ENCODE results near the gene POC1B.
"Not testable (repeated sequence)": the region's sequence is repeated elsewhere in the genome, so short reads cannot be mapped to it uniquely, and the experiment has no call there.

The POC1B gene

DNA sequence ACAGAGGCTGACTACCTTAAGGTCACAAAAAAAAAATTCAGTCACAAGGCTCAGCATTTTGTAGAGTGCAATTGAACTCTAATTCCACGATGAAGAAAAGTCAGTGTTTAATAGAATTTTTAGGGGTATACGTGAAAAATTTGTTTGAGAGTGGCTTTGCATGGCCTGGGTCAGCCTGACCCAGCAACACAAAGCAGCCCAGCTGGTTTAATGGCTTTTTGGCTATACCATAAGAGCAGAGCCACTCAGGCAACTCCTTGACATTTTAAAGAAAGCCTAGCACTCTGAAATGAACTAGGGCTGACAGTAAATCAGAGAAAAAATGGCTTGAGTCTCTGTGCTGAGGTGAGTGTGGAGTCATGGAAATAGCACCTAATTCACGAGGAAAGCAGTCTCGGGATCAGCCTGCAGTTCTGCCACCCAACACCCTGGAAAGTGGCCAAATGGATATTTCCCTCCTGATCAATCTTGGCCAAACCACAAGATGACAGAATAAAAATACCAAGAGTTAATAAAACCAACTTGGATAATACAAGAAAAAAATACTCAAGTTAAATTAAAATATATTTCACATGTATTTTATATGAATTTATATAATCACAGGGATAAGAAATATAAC is 60.8 kb downstream of the POC1B start:
- no peak for DNase-seq (ENCODE audit: low spot score)

DNA sequence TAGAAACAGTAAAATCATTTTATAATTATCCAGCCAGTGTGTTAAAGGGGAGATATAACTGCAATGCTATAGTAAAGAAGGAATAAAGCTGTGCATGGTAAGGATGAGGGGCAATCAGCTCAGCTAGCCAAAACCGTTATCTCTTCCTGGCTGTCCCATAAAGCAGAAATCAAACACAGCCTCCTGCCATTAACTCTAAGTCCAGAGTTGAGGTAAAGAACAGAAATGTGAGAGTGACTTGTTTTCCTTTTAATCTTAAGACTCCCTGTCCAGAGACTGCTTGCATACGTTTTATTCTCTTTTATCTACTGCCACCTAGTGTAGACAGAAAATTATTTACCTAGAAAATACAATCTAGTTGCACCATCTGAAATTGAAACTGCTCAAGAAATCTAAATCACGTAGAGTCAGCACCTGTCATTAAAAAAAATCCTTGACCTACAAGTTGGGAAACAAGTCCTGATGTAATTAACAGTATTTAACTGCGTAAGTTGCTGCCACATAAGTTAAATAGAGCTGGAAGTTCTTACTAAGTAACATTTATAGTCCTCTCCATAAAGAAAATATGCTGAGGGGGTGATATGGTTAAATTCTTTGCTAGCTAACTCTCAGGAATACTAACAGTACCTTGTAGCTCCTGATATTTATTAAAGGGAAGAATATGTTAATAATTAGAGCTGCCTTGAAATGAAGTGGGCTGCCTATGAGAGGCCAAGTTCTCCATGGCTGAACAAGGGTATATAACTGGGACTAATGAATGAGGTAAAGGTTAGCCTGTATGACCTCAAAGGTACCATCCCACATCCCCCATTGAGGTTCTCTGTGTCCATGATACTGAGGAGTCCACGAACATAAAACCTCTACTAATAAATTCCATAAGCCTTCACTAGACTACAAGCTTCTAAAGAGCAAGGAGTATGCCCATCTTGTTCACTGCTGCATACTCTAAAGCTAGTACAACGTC is 63.9 kb downstream of the POC1B start:
- peak; percentile 66 for DNase-seq (ENCODE audit: low spot score)

DNA sequence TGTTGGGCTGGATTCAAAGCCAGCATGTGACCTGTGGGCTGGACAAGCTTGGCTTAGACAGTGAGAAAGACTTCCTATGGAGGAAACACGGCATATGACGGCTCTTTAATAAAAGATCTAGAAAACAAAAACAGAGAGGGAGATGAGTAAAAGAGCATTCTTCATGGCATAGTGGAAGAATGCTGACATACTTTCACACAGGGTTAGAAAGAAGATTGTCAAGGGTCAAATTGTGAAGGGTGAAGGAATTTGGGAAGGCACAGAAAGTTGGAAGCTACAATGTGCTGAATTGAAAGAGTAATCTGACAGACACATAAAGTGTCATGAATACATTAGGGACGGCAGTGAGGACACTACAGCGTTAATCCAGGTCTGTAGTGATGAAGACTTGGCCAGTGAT is 64.7 kb downstream of the POC1B start:
- no peak for DNase-seq (ENCODE audit: low spot score)

DNA sequence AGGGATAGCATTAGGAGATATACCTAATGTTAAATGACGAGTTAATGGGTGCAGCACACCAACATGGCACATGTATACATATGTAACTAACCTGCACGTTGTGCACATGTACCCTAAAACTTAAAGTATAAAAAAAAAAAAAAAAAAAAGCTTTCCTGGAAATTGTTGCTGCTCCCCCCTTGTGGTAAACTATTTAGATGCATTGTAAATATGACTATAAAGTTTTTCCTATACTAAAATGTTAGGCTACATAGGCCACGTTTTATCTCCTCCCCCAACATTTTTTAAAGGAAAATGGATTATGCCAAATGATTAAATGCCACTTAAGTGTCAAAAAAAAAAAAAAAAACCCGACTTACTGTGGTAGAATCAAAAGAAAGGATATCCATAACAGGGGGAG is 66.6 kb downstream of the POC1B start:
- DNase-seq (ENCODE audit: low spot score), result not testable (repeated sequence)

DNA sequence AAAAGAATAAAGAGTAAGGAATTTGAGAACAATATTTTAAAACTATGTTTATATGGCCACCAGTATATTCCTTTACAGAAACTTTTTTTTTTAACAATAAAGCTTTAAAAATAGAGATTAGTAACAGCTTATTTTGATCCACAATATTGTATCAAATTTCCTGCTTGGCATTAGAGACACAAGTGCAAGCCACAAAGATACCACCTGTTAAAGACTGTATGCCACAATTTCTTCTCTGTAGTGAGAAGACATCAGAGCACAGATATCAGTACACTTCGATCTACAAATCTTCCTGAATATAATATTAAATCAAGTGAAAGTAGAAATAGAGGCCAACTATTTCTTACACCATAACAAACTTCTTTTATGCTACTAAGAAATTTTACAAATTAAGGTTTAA is 69.3 kb downstream of the POC1B start:
- no peak for DNase-seq (ENCODE audit: low spot score)

DNA sequence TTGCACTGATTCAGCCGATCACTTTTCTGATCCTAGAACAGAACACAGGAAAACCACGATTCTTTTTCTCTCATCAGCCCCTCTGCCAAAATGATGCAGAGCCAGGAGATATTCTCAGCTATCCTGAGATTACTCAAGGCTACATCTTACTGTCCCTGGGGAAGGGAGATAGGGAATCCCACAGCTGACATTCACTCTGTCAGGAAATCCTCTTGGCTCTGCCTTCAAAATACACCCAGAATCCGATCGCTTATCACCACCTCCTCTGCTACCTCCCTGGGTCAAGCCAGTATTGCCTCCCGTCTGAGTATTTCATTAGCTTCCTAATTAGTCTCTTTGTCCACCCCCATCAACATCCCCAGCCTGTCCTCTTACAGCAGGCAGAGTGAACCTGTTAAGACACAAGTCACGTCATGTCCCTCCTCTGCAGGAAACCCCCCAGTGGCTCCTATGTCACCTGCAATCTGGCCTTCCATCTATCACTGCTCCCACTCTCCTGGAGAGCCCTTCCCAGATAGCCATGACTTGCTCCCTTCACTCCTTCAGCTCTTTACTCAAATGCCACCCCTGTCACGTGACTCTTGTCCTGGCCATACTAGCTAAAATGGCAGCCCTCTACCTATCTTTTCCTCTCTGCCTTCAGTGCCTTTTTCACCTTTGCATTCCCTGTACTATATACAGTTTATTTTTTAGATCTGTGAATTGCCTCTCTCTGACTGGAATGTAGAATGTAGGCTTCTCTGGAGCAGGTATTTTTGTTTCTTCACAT is 71.6 kb downstream of the POC1B start:
- DNase-seq (ENCODE audit: low spot score), result no peak

DNA sequence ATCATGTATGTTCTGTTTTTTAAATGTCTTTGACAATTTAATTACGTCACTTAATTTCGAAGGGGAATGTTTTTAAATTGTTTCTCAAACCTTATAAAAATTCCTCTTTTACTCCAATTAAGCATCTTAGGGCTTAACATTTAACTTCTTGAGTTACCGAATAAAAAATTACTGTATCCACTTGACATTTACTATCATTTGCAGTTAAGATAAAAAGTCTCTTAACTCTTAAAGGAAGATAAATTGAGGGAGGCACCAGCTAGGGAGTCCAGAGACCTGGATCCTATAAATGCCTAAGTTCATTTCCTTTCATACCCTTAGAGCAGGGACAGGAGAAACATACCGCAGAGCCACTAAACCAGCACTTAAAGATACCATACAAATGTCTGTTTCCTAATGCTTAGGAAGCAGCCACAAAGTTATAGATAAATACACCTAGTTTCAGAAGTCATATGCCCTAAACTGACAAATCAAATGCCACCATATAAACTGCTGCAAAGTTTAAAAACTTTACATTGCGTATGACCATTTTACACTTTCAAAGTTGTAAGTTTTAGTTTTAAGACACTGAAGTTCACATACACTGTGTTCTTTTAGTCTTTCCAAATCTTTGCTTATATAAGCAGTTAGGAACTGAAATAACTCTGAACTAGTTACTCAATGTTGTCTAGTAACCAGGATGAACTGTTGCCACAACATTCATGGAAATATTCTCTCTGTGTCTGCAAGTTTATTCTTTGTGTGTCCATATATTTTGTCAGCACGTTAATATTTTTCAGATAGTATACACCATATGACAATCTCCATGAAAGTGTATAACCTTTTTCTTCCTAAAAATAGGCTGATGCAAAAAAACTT is 72.5 kb downstream of the POC1B start:
- DNase-seq (ENCODE audit: low spot score), result no peak

DNA sequence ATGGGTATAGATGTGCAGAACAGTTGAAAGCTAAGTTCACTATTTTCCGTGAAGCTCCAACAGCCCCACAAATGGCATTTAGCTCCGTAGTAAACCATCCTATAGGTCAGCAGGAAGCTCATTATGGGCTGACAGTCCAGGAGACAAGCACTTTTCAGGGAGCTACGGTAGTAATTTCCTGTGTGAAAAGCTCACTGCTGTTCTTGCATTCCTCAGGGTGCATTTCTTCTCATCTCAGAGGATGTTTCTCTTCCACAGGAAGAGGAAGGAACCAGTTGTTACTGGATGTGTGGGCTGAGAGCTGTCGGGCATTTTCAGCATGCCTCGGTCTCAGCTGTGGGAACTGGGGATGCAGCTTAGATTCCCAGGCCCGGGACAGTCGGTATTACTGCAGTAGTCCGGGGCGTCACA is 74.0 kb downstream of the POC1B start:
- no peak for DNase-seq (ENCODE audit: low spot score)

DNA sequence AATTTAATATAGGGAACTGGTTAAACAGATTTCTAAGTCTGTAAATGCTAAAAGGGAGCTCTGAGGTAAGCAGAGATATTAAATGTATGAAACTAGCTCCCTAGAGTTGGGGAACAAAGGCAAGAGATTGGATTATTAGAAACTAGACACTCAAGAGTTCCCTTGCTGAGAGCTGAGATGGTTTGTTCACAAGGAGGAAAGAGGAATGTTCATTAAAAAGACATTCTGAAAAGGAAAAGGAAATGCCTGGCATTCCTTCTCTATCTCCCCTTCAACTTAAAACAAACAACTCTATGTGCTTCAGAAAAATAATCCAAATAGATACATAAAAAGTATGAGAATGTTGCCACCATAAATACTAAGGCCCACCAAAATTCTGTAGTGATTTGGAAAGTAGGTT is 74.9 kb downstream of the POC1B start:
- DNase-seq (ENCODE audit: low spot score), result no peak

DNA sequence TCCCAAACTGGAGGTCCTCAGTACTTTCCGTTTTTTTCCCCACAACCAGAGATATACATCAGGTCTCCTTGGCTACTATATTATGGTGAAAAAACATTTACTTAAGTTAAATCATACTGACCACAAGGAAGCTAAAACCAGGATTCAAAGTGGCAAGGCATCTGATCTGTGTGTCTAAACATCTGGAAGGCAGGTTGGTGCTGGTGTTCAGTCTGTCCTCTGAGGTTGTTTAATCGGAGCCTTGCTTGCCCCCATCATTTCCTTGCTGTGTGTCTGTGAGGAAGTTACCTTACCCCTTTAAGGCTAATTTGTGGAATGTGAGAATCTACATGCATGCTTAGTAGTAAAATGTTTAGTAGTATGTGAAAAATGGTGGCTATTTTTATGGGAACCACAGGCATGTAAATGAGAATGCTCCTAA is 76.9 kb downstream of the POC1B start:
- DNase-seq (ENCODE audit: low spot score), result no peak

DNA sequence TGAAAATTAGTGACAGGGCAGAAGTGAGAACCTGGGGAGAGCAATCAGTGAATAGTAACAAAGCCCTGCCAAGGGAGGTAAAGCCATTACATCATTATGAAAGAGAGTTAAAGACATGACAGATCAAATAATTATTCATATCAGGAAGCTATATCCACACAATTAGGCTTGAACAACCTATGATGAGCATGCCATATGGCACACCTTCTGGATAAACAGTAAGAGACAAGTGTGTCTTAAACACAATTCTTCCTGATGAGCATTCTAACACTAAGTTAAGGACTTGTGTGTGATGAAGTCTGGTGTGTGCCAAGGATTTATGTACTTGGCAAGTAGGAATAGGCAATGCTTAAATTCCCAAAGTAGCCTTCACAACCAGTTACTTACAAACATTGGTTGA is 77.3 kb downstream of the POC1B start:
- no peak for DNase-seq (ENCODE audit: low spot score)

DNA sequence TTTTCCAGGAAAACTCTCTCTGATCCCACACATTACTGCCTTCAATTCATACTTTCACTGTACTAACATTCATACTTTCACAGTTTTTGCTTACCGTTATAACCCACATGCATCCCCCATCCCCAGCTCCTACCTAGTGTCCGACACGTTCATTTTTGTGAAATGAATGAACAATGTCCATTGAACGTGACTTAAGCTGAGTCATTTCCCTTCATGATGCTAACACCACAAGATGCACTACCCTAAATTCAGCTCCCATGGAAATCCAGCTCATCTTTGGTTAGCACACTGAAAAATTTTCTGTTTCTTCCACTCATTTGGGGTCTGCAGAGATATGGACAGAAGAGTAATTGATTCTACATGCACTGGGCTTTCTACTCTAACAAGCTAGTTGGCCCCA is 85.9 kb downstream of the POC1B start:
- DNase-seq (ENCODE audit: low spot score), result no peak

DNA sequence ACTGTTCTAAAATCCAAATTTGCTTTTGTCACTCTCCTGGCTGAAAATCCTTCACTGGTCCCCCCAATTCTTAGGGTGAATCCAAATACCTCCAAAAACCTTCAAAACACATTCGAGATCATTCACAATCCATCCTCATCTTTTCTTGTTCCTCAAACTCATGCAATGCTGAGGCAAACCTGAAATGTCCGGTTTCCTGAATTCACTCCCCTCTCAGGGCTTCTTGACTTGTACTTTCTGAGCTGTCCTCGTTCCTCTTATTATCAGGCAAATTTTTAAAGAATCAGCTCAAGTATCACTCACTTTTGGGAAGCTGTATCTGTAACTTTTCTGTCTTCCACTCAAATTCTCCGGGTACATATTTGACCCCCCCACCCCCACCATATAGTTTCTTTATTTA is 88.6 kb downstream of the POC1B start:
- no peak for DNase-seq (ENCODE audit: low spot score)

DNA sequence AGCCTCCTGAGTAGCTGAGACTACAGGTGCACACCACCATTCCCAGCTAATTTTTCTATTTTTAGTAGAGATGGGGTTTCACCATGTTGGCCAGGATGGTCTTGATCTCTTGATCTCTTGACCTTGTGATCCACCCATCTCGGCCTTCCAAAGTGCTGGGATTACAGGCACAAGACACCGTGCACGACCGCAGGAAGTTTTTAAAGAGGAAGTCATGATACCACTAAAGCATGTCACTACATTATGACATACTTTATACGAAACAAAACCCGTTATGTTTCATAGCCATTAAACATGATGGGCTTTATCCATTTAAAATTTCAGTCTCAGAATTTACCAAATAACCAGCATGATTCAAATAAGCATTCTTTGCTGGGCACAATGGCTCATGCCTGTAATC is 89.8 kb downstream of the POC1B start:
- no peak for DNase-seq (ENCODE audit: low spot score)

DNA sequence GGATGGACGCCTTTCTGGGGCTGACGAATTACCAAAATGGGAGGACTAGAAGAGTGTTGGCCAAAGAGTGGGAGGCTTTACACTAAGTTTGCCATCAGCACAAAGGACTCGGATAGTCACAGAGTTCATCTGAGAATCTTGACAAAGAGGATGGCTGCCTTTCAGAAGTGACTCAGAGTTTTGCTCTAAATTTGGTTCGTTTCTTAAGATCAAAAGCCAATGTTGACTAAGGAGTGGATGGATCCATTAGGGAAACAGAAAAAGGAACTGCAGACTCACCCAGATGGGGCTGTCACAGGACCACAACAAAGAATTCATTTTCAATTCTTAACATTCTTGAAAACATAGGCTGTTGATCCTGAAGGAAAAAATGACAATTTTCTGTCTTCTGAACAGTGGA is 92.2 kb downstream of the POC1B start:
- DNase-seq (ENCODE audit: low spot score), result no peak

DNA sequence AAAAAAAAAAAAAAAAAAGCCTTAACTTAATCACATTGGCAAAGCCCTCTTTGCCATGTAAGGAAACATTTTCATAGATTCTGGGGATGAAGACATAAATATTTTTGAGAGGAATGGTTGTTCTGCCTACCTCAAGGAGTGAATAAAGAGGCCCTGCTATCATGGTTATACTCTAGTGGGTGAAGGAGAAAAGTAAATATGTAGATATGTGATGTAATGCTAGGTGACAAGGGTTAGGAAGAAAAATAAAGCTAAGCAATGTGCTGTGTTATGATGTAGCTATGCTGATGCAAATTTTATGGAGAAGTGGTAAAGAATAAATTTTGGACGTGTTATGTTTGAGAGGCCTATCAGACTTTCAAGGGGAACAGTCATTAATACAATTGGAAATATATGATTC is 93.5 kb downstream of the POC1B start:
- DNase-seq (ENCODE audit: low spot score), result no peak

DNA sequence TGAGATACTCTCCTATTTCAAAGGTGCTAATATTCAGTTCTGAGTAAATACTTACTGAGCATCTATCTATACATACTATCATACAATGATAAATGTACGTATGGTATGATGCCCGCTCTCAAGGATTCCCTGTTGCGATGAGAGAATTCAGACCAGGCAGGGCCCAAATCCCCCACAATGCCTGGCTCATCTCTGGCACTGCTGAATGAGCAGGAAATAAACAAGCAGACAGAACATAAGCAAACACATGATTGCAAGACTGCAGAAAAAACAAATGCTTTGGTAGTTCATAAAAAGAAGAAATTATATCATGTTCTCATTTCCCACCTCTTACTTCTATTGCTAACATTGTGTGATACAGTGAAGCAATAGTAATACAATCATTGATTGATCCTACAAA is 96.3 kb downstream of the POC1B start:
- no peak for DNase-seq (ENCODE audit: low spot score)

DNA sequence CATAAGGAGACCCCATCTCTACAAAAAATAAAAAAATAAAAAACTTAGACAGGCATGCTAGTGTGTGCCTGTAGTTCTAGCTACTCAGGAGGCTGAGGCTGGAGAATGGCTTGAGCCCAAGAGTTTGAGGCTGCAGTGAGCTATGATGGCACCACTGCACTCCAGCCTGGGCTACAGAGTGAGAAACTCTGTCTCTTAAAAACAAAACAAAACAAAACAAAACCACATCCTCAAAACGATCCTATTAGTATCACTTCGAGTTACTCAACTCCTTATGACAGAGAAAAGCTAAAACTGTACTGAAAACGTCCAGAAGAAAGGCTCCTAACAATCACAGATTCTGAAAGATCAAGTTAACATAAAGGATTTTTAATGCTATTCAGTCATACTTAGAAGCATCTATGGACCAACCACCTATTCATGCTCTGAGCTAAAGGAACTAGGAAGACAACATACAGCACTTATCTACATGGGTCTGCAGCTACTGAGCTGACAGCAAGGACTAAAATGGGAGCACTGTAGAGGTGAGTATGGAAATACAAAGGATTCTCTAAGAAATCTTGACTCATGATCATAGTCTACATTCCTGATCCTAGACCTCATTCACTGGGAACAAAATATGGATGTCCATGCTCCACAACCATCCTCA is 98.2 kb downstream of the POC1B start:
- no peak for DNase-seq (ENCODE audit: low spot score)

DNA sequence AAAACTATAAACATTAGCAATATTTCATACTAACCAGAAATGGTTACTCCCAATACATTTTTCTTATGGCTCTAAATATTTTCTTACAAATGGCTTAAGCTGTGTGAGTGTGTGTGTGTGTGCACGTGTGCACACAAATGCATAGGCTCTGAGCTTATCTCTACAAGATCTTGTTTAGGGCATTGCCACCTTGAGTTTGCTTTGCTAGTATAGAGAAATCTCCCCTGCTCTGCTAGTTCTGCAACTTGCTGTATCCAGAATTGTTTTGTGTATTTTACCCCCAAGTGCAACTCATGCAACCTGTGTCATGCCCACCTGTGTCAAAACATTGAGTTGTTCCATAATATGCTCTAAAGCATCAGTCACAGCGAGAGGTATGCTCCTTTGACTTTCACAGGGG is 101.0 kb downstream of the POC1B start:
- no peak for DNase-seq (ENCODE audit: low spot score)

DNA sequence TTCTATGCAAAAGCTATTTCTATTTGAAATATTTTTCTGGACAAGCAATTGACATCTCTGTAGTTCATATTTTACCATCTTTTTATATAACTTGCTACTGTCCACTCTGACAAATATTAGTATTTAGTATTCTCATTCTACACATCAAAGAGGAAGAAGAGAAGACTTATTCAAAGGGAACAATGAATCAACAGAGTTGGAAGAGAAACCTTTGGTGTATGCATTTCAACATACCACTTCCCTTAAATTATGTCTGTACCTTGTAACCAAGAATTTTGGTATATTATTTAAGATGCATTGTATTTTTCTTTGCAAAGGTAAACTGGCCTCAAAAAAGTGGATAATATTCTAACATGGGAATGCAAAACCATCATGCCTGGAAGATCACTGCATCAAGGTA is 101.5 kb downstream of the POC1B start:
- no peak for DNase-seq (ENCODE audit: low spot score)

DNA sequence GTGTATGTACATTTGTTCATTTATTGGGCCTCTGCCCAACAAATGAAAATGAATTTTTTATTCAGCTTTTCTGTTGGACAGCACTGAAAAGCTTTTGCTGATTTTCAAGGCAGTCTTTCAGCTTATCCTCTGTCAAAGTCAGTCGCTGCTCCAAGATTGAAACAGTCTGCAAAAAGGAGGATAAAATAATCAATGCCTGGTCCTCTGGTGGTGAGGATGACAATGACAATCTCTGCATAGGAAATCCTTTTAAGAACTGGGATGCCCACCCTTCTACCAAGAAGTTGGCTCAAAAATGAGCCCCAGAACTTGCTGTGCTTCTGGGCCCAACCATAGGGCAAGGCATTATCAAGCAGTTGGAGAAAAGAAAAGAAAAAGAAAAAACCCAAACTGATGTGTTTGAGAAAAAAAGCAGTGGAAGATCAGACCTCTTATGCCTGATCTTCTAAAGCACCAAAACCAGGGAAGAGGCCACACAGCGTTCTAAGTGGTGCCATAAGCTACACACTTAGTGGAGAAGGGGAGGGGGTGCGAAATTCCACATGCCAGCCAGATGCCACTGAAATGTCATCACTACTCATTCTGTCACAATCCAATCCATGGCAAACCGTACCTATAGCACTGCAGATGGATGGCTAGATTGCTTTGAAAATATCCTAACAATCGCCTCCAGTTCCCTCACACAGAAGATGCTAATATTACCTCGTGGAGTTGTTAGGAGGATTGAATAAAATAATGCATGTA is 104.6 kb downstream of the POC1B start:
- DNase-seq (ENCODE audit: low spot score), result no peak
